ENCODE results near the gene DLGAP3.

DNA sequence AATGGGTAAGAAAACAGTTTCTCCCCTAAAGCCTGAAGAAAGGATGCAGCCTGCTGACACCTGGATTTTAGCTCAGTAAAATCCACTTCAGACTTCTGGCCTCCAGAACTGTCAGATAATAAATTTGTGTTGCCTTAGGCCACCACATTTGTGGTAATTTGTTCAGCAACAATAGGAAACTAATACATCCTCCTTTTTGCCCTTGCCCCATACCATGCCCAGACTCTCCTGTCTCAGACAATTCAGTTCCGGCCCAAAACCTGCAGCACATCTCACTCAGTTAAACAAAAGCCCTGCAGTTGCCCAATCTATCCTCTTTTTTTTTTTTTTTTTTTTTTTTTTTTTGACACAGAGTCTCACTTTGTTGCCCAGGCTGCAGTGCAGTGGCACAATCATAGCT is 95.7 kb downstream of the DLGAP3 start:
- TF ChIP-seq POLR2A (IDR thresholded peaks at IDR 0.05; ENCODE audit: low read depth, low read length), result no peak
- no peak for TF ChIP-seq TAF1 (IDR thresholded peaks at IDR 0.05; ENCODE audit: borderline replicate concordance, low read depth, low read length)
